ENCODE data around the gene ACSF2.

DNA sequence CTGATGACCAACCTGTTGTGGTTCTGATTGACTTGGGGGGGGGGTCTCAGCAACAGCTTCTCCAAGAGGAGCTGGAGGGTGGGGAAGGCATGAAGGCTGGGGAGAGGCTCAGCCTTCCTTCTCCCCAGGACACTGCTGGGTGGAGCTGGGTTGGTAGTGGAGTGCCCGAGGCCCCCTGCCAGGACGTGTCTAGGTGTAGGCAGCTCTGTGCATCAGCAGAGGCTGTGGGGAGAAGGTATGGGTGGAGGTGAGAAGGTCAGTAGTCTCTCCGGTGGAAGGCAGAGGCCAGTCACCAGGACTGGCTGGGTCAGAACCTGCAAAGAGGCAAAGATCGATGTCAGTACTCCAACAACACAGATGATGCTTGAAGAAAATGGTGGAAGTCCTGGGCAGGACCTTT is 38.7 kb downstream of the ACSF2 start:
- TF ChIP-seq POLR2AphosphoS5 (IDR thresholded peaks at IDR 0.05; ENCODE audit: borderline replicate concordance, low read depth, low read length) (no peak), EZH2 (IDR thresholded peaks at IDR 0.05) (no peak)

Measured in SK-N-MC (cell line).